ENCODE data around the gene NUP153.

NUP153 gene

DNA sequence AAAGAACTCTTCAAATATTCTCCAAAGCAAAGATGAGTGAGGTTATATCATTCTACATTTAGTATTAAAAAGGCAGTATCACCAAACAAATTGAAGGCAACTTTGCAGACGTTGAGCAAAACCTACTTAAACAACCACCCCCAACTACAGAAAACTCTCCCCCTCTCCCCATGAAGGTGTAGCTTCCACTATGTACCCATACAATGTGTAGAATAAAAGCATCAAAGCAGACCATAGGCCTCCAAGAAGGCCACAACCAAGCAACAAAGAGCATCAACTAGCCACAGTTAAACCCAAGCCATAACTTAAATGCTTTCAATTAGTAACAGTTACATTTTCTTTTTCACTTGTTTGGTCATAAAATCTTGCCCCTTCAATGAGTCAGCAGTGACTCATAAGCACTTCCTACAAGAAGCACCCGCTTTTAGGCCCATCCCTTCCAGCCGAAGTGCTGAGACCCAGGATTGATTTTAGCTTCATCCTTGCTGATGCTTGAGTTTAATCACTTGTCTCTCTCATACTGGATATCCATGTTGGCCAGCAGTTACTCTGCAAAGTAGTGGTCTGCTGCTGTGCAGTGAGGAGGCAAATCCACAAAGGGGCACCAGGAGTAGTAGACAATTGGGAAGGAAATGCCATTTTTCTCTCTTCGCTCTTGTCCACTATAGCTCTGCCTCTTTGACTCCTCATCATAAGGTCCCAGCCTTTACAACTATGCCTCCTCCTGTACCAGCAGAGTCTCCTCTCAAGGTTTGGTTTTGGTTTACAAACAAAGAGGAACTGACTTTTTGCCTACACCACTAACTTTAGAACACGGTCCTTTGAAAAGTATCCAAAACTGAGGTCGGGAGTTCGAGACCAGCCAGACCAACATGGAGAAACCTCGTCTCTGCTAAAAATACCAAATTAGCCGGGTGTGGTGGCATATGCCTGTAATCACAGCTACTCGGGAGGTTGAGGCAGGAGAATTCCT, 8.4 kb upstream of the NUP153 start:
- no peaks in the 10 kb centered on the region for H3K4me1 ChIP-seq (ENCODE audit: control insufficient read depth, low read length)
- H3K36me3 ChIP-seq (ENCODE audit: control insufficient read depth, low read length): no peaks in the 10 kb centered on the region
- no peaks in the 10 kb centered on the region for H3K9me2 ChIP-seq (replicated peaks; ENCODE audit: control insufficient read depth, low read length)
- H3K27me3 ChIP-seq (ENCODE audit: control insufficient read depth, low read length): no peaks in the 10 kb centered on the region
- no peak overlapping the region for H3K27ac ChIP-seq (ENCODE audit: low read depth, low read length)
- no peaks in the 10 kb centered on the region for H4K20me1 ChIP-seq (ENCODE audit: control insufficient read depth, insufficient read depth, low read depth, low read length)
- TF ChIP-seq, protein P1, sequence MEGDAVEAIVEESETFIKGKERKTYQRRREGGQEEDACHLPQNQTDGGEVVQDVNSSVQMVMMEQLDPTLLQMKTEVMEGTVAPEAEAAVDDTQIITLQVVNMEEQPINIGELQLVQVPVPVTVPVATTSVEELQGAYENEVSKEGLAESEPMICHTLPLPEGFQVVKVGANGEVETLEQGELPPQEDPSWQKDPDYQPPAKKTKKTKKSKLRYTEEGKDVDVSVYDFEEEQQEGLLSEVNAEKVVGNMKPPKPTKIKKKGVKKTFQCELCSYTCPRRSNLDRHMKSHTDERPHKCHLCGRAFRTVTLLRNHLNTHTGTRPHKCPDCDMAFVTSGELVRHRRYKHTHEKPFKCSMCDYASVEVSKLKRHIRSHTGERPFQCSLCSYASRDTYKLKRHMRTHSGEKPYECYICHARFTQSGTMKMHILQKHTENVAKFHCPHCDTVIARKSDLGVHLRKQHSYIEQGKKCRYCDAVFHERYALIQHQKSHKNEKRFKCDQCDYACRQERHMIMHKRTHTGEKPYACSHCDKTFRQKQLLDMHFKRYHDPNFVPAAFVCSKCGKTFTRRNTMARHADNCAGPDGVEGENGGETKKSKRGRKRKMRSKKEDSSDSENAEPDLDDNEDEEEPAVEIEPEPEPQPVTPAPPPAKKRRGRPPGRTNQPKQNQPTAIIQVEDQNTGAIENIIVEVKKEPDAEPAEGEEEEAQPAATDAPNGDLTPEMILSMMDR (IDR thresholded peaks at IDR 0.05; ENCODE audit: low read depth, low read length, poor library complexity, severe bottlenecking): no peak
- no peak for TF ChIP-seq EZH2phosphoT487 (IDR thresholded peaks at IDR 0.05; ENCODE audit: borderline replicate concordance, low read length)
- no peak overlapping the region for H3K4me2 ChIP-seq (ENCODE audit: low read length)
- H3K9me3 ChIP-seq (ENCODE audit: control insufficient read depth, insufficient read depth, low read length): no peaks in the 10 kb centered on the region
- H3K4me3 ChIP-seq (ENCODE audit: low read length): no peak overlapping the region
- no peaks in the 10 kb centered on the region for H3K79me2 ChIP-seq (ENCODE audit: control insufficient read depth, low read length)
- no peaks in the 10 kb centered on the region for H3F3A ChIP-seq (ENCODE audit: control insufficient read depth, insufficient read depth)

- H3K36me3 ChIP-seq (ENCODE audit: control insufficient read depth, low read length): peaks cover 5% of the 10 kb centered on the region; the same call in 1 of the 2 replicates
- TF ChIP-seq, protein P1 (IDR thresholded peaks at IDR 0.05; ENCODE audit: low read depth, low read length, poor library complexity, severe bottlenecking): no peak
- no peak for TF ChIP-seq EZH2phosphoT487 (IDR thresholded peaks at IDR 0.05; ENCODE audit: borderline replicate concordance, low read length)
Observed at GRCh38 chr6:17714177-17714576, 7.5 kb upstream of the NUP153 start.

DNA sequence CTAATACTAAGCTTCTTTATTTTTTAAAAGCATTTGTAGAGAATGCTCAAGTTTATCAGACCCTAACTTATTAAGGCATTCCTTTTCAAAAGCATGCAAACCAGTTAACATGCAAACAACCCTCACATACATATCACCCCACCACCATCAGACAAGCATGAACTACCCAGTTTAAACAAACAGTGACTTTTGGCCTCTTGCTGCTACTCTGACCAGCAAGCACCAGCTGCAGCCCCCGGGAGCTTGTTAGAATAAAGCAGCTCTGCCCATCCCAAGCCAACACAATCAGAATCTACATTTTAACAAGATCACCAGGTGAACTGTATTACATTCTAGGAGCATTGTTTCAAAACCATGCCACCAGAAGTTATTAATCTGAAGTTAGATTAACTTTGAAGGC, 5.9 kb upstream of the NUP153 start:
- no peaks in the 10 kb centered on the region for H3K9me2 ChIP-seq (replicated peaks; ENCODE audit: control insufficient read depth, low read length)
- peaks cover 14% of the 10 kb centered on the region for H3K36me3 ChIP-seq (ENCODE audit: control insufficient read depth, low read length)
- H3K4me1 ChIP-seq (ENCODE audit: control insufficient read depth, low read length): peaks cover 2% of the 10 kb centered on the region
- H3K4me3 ChIP-seq (ENCODE audit: low read length): no peak overlapping the region
- no peaks in the 10 kb centered on the region for H3F3A ChIP-seq (ENCODE audit: control insufficient read depth, insufficient read depth)
- H3K27me3 ChIP-seq (ENCODE audit: control insufficient read depth, low read length): no peaks in the 10 kb centered on the region
- no peaks in the 10 kb centered on the region for H3K9me3 ChIP-seq (ENCODE audit: control insufficient read depth, insufficient read depth, low read length)
- TF ChIP-seq, protein P1 (IDR thresholded peaks at IDR 0.05; ENCODE audit: low read depth, low read length, poor library complexity, severe bottlenecking): no peak
- TF ChIP-seq EZH2phosphoT487 (IDR thresholded peaks at IDR 0.05; ENCODE audit: borderline replicate concordance, low read length): no peak
- peaks cover 8% of the 10 kb centered on the region for H3K79me2 ChIP-seq (ENCODE audit: control insufficient read depth, low read length)
- H4K20me1 ChIP-seq (ENCODE audit: control insufficient read depth, insufficient read depth, low read depth, low read length): no peaks in the 10 kb centered on the region
- H3K4me2 ChIP-seq (ENCODE audit: low read length): no peak overlapping the region
- no peak overlapping the region for H3K27ac ChIP-seq (ENCODE audit: low read depth, low read length)

More at GRCh38 chr6:17714177-17714576, 7.5 kb upstream of the NUP153 start:
- Histone ChIP-seq H3K27ac (ENCODE audit: low read depth, low read length) (no peak overlapping the region), H3K27me3 (ENCODE audit: control insufficient read depth, low read length) (no peaks in the 10 kb centered on the region), H3F3A (ENCODE audit: control insufficient read depth, insufficient read depth) (no peaks in the 10 kb centered on the region), H4K20me1 (ENCODE audit: control insufficient read depth, insufficient read depth, low read depth, low read length) (no peaks in the 10 kb centered on the region), H3K9me2 (replicated peaks; ENCODE audit: control insufficient read depth, low read length) (no peaks in the 10 kb centered on the region), H3K79me2 (ENCODE audit: control insufficient read depth, low read length) (no peaks in the 10 kb centered on the region; the same call in 1 of the 2 replicates), H3K9me3 (ENCODE audit: control insufficient read depth, insufficient read depth, low read length) (no peaks in the 10 kb centered on the region), H3K4me2 (ENCODE audit: low read length) (no peak overlapping the region), H3K4me3 (ENCODE audit: low read length) (no peak overlapping the region), H3K4me1 (ENCODE audit: control insufficient read depth, low read length) (no peaks in the 10 kb centered on the region)

Data from DOHH2 (cell line).